Measurements from ENCODE around the gene NXN.

Gene NXN

GRCh38 chr17:825216-825615, 154.4 kb downstream of the NXN start:
- TF ChIP-seq, protein P1, sequence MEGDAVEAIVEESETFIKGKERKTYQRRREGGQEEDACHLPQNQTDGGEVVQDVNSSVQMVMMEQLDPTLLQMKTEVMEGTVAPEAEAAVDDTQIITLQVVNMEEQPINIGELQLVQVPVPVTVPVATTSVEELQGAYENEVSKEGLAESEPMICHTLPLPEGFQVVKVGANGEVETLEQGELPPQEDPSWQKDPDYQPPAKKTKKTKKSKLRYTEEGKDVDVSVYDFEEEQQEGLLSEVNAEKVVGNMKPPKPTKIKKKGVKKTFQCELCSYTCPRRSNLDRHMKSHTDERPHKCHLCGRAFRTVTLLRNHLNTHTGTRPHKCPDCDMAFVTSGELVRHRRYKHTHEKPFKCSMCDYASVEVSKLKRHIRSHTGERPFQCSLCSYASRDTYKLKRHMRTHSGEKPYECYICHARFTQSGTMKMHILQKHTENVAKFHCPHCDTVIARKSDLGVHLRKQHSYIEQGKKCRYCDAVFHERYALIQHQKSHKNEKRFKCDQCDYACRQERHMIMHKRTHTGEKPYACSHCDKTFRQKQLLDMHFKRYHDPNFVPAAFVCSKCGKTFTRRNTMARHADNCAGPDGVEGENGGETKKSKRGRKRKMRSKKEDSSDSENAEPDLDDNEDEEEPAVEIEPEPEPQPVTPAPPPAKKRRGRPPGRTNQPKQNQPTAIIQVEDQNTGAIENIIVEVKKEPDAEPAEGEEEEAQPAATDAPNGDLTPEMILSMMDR (IDR thresholded peaks at IDR 0.05; ENCODE audit: extremely low read depth, insufficient read depth, missing control alignments): no peak
- DNase-seq (ENCODE audit: low spot score): no peak
- in situ Hi-C loops (cut with MboI; ENCODE audit: low pct_unique_long_range_greater_than_20kb, low sequenced_read_pairs, unreplicated experiment): no loop called here

DNA sequence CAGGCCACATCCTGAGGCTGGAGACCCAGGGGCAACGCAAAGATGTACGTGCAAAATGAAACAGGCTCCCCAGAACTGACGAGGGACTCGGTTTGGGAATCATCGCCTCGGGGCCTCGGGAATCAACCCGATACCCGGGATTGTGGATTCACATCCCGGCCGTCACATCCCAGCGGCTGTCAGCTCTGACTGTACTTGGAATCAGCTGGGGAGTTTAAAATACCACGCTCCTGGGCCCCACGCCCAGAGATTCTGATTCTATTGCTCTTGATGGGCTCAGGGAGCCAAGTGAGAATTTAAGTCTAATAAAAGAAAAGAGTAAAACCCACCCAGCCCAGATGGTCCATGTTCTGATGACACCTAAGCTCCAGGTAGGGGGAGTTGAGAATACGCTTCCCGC, 155.2 kb downstream of the NXN start:
- DNase-seq (ENCODE audit: low spot score): no peak
- in situ Hi-C loops (cut with MboI; ENCODE audit: low pct_unique_long_range_greater_than_20kb, low sequenced_read_pairs, unreplicated experiment): no loop called here
- TF ChIP-seq, protein P1 (IDR thresholded peaks at IDR 0.05; ENCODE audit: extremely low read depth, insufficient read depth, missing control alignments): no peak

DNA sequence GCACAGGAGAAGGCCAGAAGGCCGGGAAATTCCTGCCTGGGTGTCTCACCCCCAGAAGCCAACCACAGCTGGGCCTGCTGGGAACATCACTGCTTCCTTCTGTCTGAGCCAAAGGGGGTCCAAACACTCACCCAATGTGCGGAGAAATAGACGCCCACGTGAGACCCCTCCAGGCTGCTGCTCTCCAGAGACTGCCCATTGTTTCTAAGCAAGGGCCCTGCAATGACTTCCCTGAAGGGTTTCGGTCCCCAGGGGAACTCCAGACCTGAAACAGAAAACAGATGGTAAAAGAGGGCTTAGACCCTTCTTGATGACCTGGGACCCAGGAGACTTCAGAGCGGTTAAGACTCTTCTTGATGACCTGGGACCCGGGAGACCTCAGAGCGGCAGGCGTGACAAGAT, 156.1 kb downstream of the NXN start:
- in situ Hi-C loops (cut with MboI; ENCODE audit: low pct_unique_long_range_greater_than_20kb, low sequenced_read_pairs, unreplicated experiment): no loop called here
- peak; percentile 74 for DNase-seq (ENCODE audit: low spot score)
- TF ChIP-seq, protein P1 (IDR thresholded peaks at IDR 0.05; ENCODE audit: extremely low read depth, insufficient read depth, missing control alignments): no peak

DNA sequence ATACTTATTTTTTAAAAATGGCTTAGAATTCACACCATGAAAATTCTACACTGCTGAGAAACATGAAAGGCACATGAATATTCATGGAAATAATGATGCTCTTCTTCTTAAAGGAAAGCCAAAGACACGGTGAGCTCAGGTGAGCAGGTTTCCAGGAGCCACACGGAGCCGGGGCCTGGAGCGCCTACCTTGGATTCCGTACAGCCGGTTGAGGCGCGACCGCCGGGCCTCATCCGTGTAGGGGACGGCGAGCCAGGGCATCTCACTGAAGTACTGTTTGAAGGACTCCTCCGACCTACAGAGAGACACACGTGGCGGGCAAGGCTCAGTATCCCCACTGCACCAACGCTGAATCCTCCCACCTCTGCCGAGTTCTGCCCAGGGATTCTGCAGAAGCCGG, 160.3 kb downstream of the NXN start:
- TF ChIP-seq, protein P1 (IDR thresholded peaks at IDR 0.05; ENCODE audit: extremely low read depth, insufficient read depth, missing control alignments): no peak
- no peak for DNase-seq (ENCODE audit: low spot score)
- in situ Hi-C loops (cut with MboI; ENCODE audit: low pct_unique_long_range_greater_than_20kb, low sequenced_read_pairs, unreplicated experiment): no loop called here

GRCh38 chr17:814371-814770, 165.2 kb downstream of the NXN start:
- DNase-seq (ENCODE audit: low spot score): no peak
- TF ChIP-seq, protein P1 (IDR thresholded peaks at IDR 0.05; ENCODE audit: extremely low read depth, insufficient read depth, missing control alignments): no peak
- in situ Hi-C loops (cut with MboI; ENCODE audit: low pct_unique_long_range_greater_than_20kb, low sequenced_read_pairs, unreplicated experiment): no loop called here

DNA sequence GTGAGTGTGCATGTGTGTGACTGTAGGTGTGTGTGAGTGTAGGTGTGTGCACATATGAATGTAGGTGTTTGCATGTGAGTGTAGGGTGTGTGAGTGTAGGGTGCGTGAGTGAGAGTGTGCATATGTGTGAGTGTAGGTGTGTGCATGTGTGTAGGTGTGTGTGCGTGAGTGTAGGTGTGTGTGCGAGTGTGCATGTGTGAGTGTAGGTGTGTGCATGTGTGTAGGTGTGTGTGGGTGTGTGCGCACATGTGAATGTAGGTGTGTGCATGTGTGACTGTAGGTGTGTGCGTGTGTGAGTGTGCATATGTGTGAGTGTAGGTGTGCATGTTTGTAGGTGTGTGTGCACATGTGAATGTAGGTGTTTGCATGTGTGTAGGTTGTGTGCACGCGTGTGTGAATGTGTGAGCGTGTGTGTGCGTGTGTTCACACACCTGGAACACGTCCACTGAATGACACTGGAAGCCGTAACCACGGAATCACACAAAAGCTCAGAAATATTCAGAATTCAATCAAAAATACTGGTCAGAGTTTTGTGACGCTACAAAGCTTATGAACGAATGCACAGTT, 166.9 kb downstream of the NXN start:
- DNase-seq (ENCODE audit: low spot score): no peak
- in situ Hi-C loops (cut with MboI; ENCODE audit: low pct_unique_long_range_greater_than_20kb, low sequenced_read_pairs, unreplicated experiment): no loop called here
- TF ChIP-seq, protein P1 (IDR thresholded peaks at IDR 0.05; ENCODE audit: extremely low read depth, insufficient read depth, missing control alignments): no peak
